Neuronal stem cell (in vitro differentiated cells): Measurements from ENCODE around the gene MAPK10.

ENCODE experiments used
- DNase-seq: peaks from one replicate; pipeline ENCODE4 v3.0.0-alpha.2; 2013; ENCODE audit warnings: low spot score
- H2AFZ ChIP-seq: one replicate; pipeline ENCODE4 v1.6.1; 2013; ENCODE audit warnings: mild to moderate bottlenecking, low read length, inconsistent platforms
- H2AK5ac ChIP-seq: 2 replicates; pipeline ENCODE4 v1.6.1; 2013; ENCODE audit warnings: low read depth, mild to moderate bottlenecking, inconsistent platforms, low read length, moderate library complexity, mixed read lengths
- H2BK120ac ChIP-seq: 2 replicates; pipeline ENCODE4 v1.6.1; 2013; ENCODE audit warnings: low read depth, mild to moderate bottlenecking, inconsistent platforms, low read length, moderate library complexity, mixed read lengths
- H2BK12ac ChIP-seq: one replicate; pipeline ENCODE4 v1.6.1; 2013; ENCODE audit warnings: low read length, inconsistent platforms
- H2BK15ac ChIP-seq: 2 replicates; pipeline ENCODE4 v1.6.1; 2013; ENCODE audit warnings: mild to moderate bottlenecking, low read length, inconsistent platforms, mixed read lengths
- H2BK5ac ChIP-seq: one replicate; pipeline ENCODE4 v1.6.1; 2013; ENCODE audit warnings: inconsistent platforms, mild to moderate bottlenecking, low read length, moderate library complexity
- H3K14ac ChIP-seq: one replicate; pipeline ENCODE4 v1.6.1; 2013; ENCODE audit warnings: low read length, inconsistent platforms
- H3K18ac ChIP-seq: 2 replicates; pipeline ENCODE4 v1.6.1; 2013; ENCODE audit warnings: low read length, inconsistent platforms
- H3K23ac ChIP-seq: 2 replicates; pipeline ENCODE4 v1.6.1; 2013; ENCODE audit warnings: low read depth, mild to moderate bottlenecking, mixed read lengths, low read length, inconsistent platforms; ENCODE audit not compliant: poor library complexity
- H3K27ac ChIP-seq: replicated peaks from 3 replicates; pipeline ENCODE4 v1.5.1; 2013; ENCODE audit warnings: low read length, inconsistent platforms
- H3K27me3 ChIP-seq, 3 experiments: 2 replicates each; pipeline ENCODE4 v1.6.1; 2013; ENCODE audit warnings: low read length in 3 of 3, mild to moderate bottlenecking in 2 of 3, inconsistent platforms in 1 of 3, low read depth in 1 of 3, mixed read lengths in 1 of 3, moderate library complexity in 1 of 3; ENCODE audit not compliant: control insufficient read depth in 3 of 3, insufficient read depth in 3 of 3
- H3K36me3 ChIP-seq, 2 donors: replicated peaks in 1 of 2; 2 replicates each; pipeline ENCODE4 v1.6.1; 2013; ENCODE audit warnings: low read length in 2 of 2; ENCODE audit not compliant: control insufficient read depth in 2 of 2, insufficient read depth in 2 of 2
- H3K4ac ChIP-seq: 2 replicates; pipeline ENCODE4 v1.6.1; 2013; ENCODE audit warnings: inconsistent platforms, mild to moderate bottlenecking, low read length, moderate library complexity
- H3K4me1 ChIP-seq, 2 donors: 1 replicate in 1 of 2; 2 replicates in 1 of 2; pipeline ENCODE4 v1.6.1; 2013; ENCODE audit warnings: low read length in 2 of 2, low read depth in 1 of 2; ENCODE audit not compliant: control insufficient read depth in 2 of 2, insufficient read depth in 1 of 2
- H3K4me2 ChIP-seq: one replicate; pipeline ENCODE4 v1.6.1; 2013; ENCODE audit warnings: mild to moderate bottlenecking, low read length, inconsistent platforms; ENCODE audit not compliant: insufficient read depth, poor library complexity, severe bottlenecking
- H3K4me3 ChIP-seq, 2 donors: 2 replicates each; pipeline ENCODE4 v1.5.1; 2013; ENCODE audit warnings: low read length in 2 of 2, mild to moderate bottlenecking in 2 of 2, inconsistent platforms in 1 of 2, moderate library complexity in 1 of 2
- H3K79me1 ChIP-seq: one replicate; pipeline ENCODE4 v1.6.1; 2013; ENCODE audit warnings: low read depth, mild to moderate bottlenecking, inconsistent platforms, low read length, moderate library complexity
- H3K9ac ChIP-seq: one replicate; pipeline ENCODE4 v1.6.1; 2013; ENCODE audit warnings: mild to moderate bottlenecking, low read depth, low read length, inconsistent platforms; ENCODE audit not compliant: poor library complexity
- H3K9me3 ChIP-seq, 2 donors: replicated peaks in 1 of 2; 2 replicates each; pipeline versions ENCODE3 to v1.6.1; 2013; ENCODE audit warnings: low read length in 2 of 2, mild to moderate bottlenecking in 2 of 2, inconsistent platforms in 1 of 2, low read depth in 1 of 2, mixed read lengths in 1 of 2, moderate library complexity in 1 of 2; ENCODE audit not compliant: control insufficient read depth in 2 of 2, insufficient read depth in 1 of 2
- H4K8ac ChIP-seq: one replicate; pipeline ENCODE4 v1.6.1; 2013; ENCODE audit warnings: low read depth, mild to moderate bottlenecking, inconsistent platforms, low read length, moderate library complexity
- H4K91ac ChIP-seq: one replicate; pipeline ENCODE4 v1.6.1; 2013; ENCODE audit warnings: low read length, low read depth, mild to moderate bottlenecking, inconsistent platforms; ENCODE audit not compliant: poor library complexity
- WGBS, 2 donors: extraction: QIAGEN DNeasy Blood & Tissue Kit; methylation state at CpG; one replicate each; pipeline ENCODE4 v1.1.7; 2013; ENCODE audit warnings: missing lambda C conversion rate in 2 of 2, mixed read lengths in 1 of 2; ENCODE audit not compliant: insufficient read length in 2 of 2, insufficient replicate concordance in 1 of 2; ENCODE audit errors: extremely low coverage in 2 of 2; 5-methylcytosine and 5-hydroxymethylcytosine counted together

Gene MAPK10

DNA sequence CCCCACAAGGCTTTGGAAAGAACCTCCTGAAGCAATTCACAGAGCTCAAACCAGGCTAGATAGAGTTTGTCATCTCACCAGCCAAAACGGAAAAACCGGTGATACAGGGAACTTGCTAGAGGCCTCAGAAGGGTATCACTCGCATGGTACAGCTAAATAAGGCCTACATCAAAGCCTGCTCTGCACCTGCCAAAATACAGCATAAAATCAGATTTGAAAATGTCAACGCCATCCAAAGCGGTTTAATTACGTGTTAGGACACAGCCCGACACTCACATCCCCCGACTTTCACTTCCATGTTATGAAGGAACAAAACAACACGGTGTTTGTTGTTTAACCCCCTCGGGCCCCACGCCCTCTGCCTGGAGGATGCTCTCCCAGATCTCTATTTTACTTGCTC lies 65.0 kb downstream of the MAPK10 start:
- Histone ChIP-seq H3K18ac (no peak overlapping the region), H3K4me3 (no peak overlapping the region), H2BK5ac (no peak overlapping the region), H3K4me2 (no peak overlapping the region), H4K91ac (no peak overlapping the region), H3K14ac (no peak overlapping the region), H2BK15ac (no peak overlapping the region), H3K36me3 (peaks cover 2 to 78% of the 10 kb centered on the region in 2 donors), H2BK120ac (no peak overlapping the region), H3K4me1 (peaks cover 0 to 8% of the 10 kb centered on the region in 2 donors), H3K27ac (peak overlapping the region; percentile 11), H3K23ac (no peak overlapping the region), H2AFZ (no peak overlapping the region), H3K27me3 (no peaks in the 10 kb centered on the region), H3K9ac (no peak overlapping the region), H3K9me3 (peaks cover 0 to 42% of the 10 kb centered on the region in 2 donors), H3K4ac (no peak overlapping the region), H4K8ac (no peak overlapping the region), H2BK12ac (no peak overlapping the region), H2AK5ac (no peak overlapping the region), H3K79me1 (no peaks in the 10 kb centered on the region)
- DNase-seq: no peak
- WGBS, 2 donors: no CpG with 5 or more reads among the region's 11 CpGs

DNA sequence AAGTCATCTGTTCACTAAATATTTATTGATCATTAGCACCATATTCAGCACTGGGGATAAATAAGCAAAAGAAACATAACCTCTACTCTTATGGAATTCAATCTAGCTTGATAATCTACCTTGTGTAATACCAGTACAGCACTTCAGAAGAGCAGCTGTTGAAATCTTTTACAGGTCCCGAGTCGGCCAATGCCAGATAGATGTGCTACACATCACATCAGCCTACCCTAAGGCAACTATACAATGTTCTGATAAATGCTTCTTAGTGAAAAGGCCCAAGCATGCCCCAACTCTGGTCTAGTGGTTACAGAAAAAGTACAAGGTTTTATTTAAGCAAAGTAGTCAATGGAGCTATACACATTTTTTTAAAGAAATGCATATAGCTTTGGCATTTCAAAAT lies 68.7 kb downstream of the MAPK10 start:
- no CpG with 5 or more reads among the region's 2 CpGs for WGBS, 2 donors
- no peak overlapping the region for H3K9ac ChIP-seq
- H4K8ac ChIP-seq: no peak overlapping the region
- H2AK5ac ChIP-seq: no peak overlapping the region
- no peak overlapping the region for H4K91ac ChIP-seq
- no peak for DNase-seq
- no peak overlapping the region for H2BK15ac ChIP-seq
- no peak overlapping the region for H2BK12ac ChIP-seq
- no peak overlapping the region for H3K4me3 ChIP-seq
- H3K79me1 ChIP-seq: no peaks in the 10 kb centered on the region
- H3K14ac ChIP-seq: no peak overlapping the region
- H3K18ac ChIP-seq: no peak overlapping the region
- no peak overlapping the region for H3K27ac ChIP-seq
- no peak overlapping the region for H3K4me2 ChIP-seq
- H3K23ac ChIP-seq: no peak overlapping the region
- no peak overlapping the region for H2BK5ac ChIP-seq
- peaks cover 0 to 8% of the 10 kb centered on the region in 2 donors for H3K4me1 ChIP-seq
- H3K27me3 ChIP-seq: no peaks in the 10 kb centered on the region
- no peak overlapping the region for H2AFZ ChIP-seq
- H3K36me3 ChIP-seq: peaks cover 2 to 61% of the 10 kb centered on the region in 2 donors
- no peak overlapping the region for H3K4ac ChIP-seq
- peaks cover 0 to 12% of the 10 kb centered on the region in 2 donors for H3K9me3 ChIP-seq
- no peak overlapping the region for H2BK120ac ChIP-seq

DNA sequence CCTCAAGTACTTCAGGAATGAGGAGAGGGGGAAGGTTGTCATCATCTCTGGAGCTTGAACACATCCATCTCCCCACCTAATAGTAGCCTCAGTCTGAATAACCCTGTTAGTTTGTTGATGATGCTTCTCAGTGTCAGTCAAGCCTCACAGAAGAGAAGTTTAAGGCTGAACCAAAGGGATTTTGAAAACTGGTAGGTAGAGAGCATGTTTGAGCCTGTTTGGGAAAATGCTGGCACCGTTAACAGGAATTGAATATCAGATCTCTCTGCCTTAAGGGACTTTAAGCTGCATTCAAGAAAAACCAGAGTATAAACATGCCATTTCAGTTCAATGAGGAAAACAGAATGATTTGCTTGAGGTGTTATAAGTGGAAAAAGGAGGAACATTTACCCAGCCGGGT lies 73.1 kb downstream of the MAPK10 start:
- WGBS, 2 donors: no CpG with 5 or more reads among the region's 2 CpGs
- Histone ChIP-seq H4K91ac (no peak overlapping the region), H3K23ac (no peak overlapping the region), H2BK15ac (no peak overlapping the region), H2BK5ac (no peak overlapping the region), H3K4me3 (no peak overlapping the region), H2AK5ac (no peak overlapping the region), H3K14ac (no peak overlapping the region), H3K4me2 (no peak overlapping the region), H3K36me3 (peaks cover 0 to 49% of the 10 kb centered on the region in 2 donors), H2AFZ (no peak overlapping the region), H2BK12ac (no peak overlapping the region), H3K9me3 (no peaks in the 10 kb centered on the region), H3K18ac (no peak overlapping the region), H2BK120ac (no peak overlapping the region), H3K79me1 (no peaks in the 10 kb centered on the region), H4K8ac (no peak overlapping the region), H3K4ac (no peak overlapping the region), H3K4me1 (no peaks in the 10 kb centered on the region), H3K9ac (no peak overlapping the region), H3K27me3 (no peaks in the 10 kb centered on the region), H3K27ac (no peak overlapping the region)
- no peak for DNase-seq

DNA sequence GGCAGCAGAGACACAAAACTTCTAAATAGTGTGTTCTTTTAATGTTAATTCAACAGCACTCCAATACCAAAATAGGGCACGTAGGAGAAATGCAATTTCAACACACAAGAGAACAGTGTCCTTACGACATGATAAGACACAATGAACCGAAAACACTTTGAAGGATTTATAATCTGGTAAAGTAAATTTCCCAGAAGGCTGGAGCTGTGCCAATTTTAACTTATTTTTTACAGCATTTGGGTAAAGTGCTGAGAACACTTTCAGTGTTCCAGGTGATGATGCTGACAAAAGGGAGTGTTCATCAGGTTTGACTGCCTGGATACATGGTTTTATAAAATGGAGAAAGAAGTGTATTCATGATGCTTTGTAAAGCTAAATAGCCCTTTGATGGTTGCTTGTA lies 76.5 kb downstream of the MAPK10 start:
- no CpG with 5 or more reads among the region's 3 CpGs for WGBS, 2 donors
- H3K4me1 ChIP-seq: no peaks in the 10 kb centered on the region
- peaks cover 0 to 41% of the 10 kb centered on the region in 2 donors for H3K36me3 ChIP-seq
- H3K9ac ChIP-seq: no peak overlapping the region
- no peaks in the 10 kb centered on the region for H3K27me3 ChIP-seq
- H2AFZ ChIP-seq: no peak overlapping the region
- H4K8ac ChIP-seq: no peak overlapping the region
- no peaks in the 10 kb centered on the region for H3K79me1 ChIP-seq
- H2BK12ac ChIP-seq: no peak overlapping the region
- H3K4ac ChIP-seq: no peak overlapping the region
- no peak overlapping the region for H3K4me3 ChIP-seq
- no peak overlapping the region for H3K18ac ChIP-seq
- no peak overlapping the region for H3K23ac ChIP-seq
- H2BK120ac ChIP-seq: no peak overlapping the region
- peaks cover 0 to 4% of the 10 kb centered on the region in 2 donors for H3K9me3 ChIP-seq
- H2BK5ac ChIP-seq: no peak overlapping the region
- no peak for DNase-seq
- no peak overlapping the region for H4K91ac ChIP-seq
- no peak overlapping the region for H2BK15ac ChIP-seq
- no peak overlapping the region for H3K4me2 ChIP-seq
- H3K14ac ChIP-seq: no peak overlapping the region
- H2AK5ac ChIP-seq: no peak overlapping the region
- no peak overlapping the region for H3K27ac ChIP-seq
